ENCODE measurements around the gene INPP5A.

DNA sequence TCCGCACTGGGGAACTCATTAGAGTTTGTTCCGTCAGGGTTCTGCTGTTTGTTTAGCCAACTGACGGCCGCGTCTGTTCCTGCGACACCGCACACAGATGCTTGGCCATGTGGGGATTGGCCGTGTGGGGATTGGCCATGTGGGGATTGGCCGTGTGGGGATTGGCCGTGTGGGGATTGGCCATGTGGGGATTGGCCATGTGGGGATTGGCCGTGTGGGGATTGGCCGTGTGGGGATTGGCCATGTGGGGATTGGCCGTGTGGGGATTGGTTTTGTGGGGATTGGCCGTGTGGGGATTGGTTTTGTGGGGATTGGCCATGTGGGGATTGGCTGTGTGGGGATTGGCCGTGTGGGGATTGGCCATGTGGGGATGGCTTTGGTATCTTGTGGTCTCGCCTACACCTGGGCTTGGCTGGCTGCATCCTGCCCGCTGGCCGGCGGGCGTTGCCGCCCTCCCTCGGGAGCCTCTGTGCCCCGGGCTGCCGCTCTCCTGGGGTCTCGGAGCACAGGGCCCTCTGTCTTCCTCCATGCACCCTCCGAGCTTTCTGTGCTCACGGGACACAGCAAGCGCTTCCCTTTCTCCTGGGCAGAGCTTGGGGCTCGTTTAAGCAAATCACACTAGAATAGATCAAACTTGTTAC, 185.9 kb downstream of the INPP5A start:
- TF ChIP-seq EZH2 (IDR thresholded peaks at IDR 0.05; ENCODE audit: borderline replicate concordance, insufficient read depth, low read depth, low read length, poor library complexity, severe bottlenecking) (no peak), CTCF (IDR thresholded peaks at IDR 0.05) (no peak)
